Smooth muscle cell (in vitro differentiated cells): ENCODE results near the gene ABCC12. TPM values are rescaled to one million over a fixed set of nuclear protein-coding genes. Genes with fewer than 3 reads are reported as not detected.
A peak's percentile ranks its signal among the peaks of the same experiment; 100 is the strongest.

ENCODE experiments used
- DNase-seq: peaks from one replicate; lab custom pipeline; 2025; ENCODE audit not compliant: unreplicated experiment; lab: John Stamatoyannopoulos, UW
- H2AFZ ChIP-seq: fragments of 200-600 bp; sonication (generic); 2 replicates; pipeline ENCODE4 v1.6.0; 2016; ENCODE audit warnings: antibody characterized with exemption, low read depth, mild to moderate bottlenecking
- H3F3A ChIP-seq: fragments of 200-600 bp; sonication (generic); 2 replicates; pipeline ENCODE4 v1.6.0; 2017; ENCODE audit warnings: antibody characterized with exemption, low read depth
- H3K27ac ChIP-seq: fragments of 200-600 bp; sonication (generic); 2 replicates; pipeline ENCODE4 v1.5.1; 2016; ENCODE audit warnings: low read depth, mild to moderate bottlenecking
- H3K27me3 ChIP-seq: fragments of 200-600 bp; sonication (generic); 2 replicates; pipeline ENCODE4 v1.6.1; 2016; ENCODE audit warnings: low read depth, mild to moderate bottlenecking
- H3K36me3 ChIP-seq: fragments of 200-600 bp; sonication (generic); 2 replicates; pipeline ENCODE4 v1.5.1; 2016; ENCODE audit warnings: low read depth
- H3K4me1 ChIP-seq: fragments of 200-600 bp; sonication (generic); 2 replicates; pipeline ENCODE4 v1.5.1; 2016; ENCODE audit warnings: low read depth
- H3K4me2 ChIP-seq: fragments of 200-600 bp; sonication (generic); 2 replicates; pipeline ENCODE4 v1.6.0; 2016; ENCODE audit warnings: mild to moderate bottlenecking
- H3K4me3 ChIP-seq: fragments of 200-600 bp; sonication (generic); 2 replicates; pipeline ENCODE4 v1.5.1; 2016; ENCODE audit warnings: mild to moderate bottlenecking
- H3K79me2 ChIP-seq: fragments of 200-600 bp; sonication (generic); 2 replicates; pipeline ENCODE4 v1.6.0; 2016; ENCODE audit warnings: low read depth, mild to moderate bottlenecking
- H3K9ac ChIP-seq: fragments of 200-600 bp; sonication (generic); 2 replicates; pipeline ENCODE4 v1.6.0; 2016; ENCODE audit warnings: low read depth
- H3K9me3 ChIP-seq: fragments of 200-600 bp; sonication (generic); replicated peaks from 2 replicates; pipeline ENCODE4 v1.5.1; 2016; ENCODE audit warnings: low read depth
- H4K20me1 ChIP-seq: fragments of 200-600 bp; sonication (generic); 2 replicates; pipeline ENCODE4 v1.6.0; 2016; ENCODE audit warnings: low read depth
- WGBS: methylation state at CpG from one replicate; pipeline ENCODE4 v1.1.7; 2016; ENCODE audit warnings: low lambda C conversion rate; 5-methylcytosine and 5-hydroxymethylcytosine counted together
- polyA plus RNA-seq: library from polyadenylated mRNA; unstranded; fragments of >200 nt; fragmentation: Nextera tagmentation; extraction: Ambion mirVana; gene quantifications from 2 replicates; pipeline ENCODE4 v1.2.1, GENCODE V29; 2016
- total RNA-seq: library from RNA; depleted of rRNA; stranded (reverse); fragments of >200 nt; gene quantifications from 2 replicates; pipeline ENCODE4 v1.2.3, GENCODE V29; 2014
- TF ChIP-seq, protein P1 (sequence below): fragments of 200-600 bp; sonication (generic); IDR thresholded peaks from 2 replicates; pipeline ENCODE4 v1.5.1; 2017; ENCODE audit warnings: borderline replicate concordance, mild to moderate bottlenecking, antibody characterized with exemption; ENCODE audit not compliant: insufficient read depth, poor library complexity, severe bottlenecking

The ABCC12 gene
- total and polyA plus RNA-seq, 2 experiments from 2014 or later, result not detected

- TF ChIP-seq, protein P1, sequence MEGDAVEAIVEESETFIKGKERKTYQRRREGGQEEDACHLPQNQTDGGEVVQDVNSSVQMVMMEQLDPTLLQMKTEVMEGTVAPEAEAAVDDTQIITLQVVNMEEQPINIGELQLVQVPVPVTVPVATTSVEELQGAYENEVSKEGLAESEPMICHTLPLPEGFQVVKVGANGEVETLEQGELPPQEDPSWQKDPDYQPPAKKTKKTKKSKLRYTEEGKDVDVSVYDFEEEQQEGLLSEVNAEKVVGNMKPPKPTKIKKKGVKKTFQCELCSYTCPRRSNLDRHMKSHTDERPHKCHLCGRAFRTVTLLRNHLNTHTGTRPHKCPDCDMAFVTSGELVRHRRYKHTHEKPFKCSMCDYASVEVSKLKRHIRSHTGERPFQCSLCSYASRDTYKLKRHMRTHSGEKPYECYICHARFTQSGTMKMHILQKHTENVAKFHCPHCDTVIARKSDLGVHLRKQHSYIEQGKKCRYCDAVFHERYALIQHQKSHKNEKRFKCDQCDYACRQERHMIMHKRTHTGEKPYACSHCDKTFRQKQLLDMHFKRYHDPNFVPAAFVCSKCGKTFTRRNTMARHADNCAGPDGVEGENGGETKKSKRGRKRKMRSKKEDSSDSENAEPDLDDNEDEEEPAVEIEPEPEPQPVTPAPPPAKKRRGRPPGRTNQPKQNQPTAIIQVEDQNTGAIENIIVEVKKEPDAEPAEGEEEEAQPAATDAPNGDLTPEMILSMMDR, result peak; percentile 82
- H3K79me2 ChIP-seq, result no peaks in the 10 kb centered on the region
- no peaks in the 10 kb centered on the region for H4K20me1 ChIP-seq
- no peaks in the 10 kb centered on the region for H3K4me1 ChIP-seq
- no peak overlapping the region for H3K9ac ChIP-seq
- 72% methylated on average over 22 of the region's 22 CpGs for WGBS
- no peak overlapping the region for H3K4me2 ChIP-seq
- H3K9me3 ChIP-seq, result no peaks in the 10 kb centered on the region
- no peak overlapping the region for H3K4me3 ChIP-seq
- no peak overlapping the region for H3K27ac ChIP-seq
- no peaks in the 10 kb centered on the region for H3K27me3 ChIP-seq
- no peak for DNase-seq
- H2AFZ ChIP-seq, result no peak overlapping the region
- peaks cover 1% of the 10 kb centered on the region for H3F3A ChIP-seq
- H3K36me3 ChIP-seq, result no peaks in the 10 kb centered on the region
Observed at GRCh38 chr16:48117217-48118105, 38.3 kb downstream of the ABCC12 start.

DNA sequence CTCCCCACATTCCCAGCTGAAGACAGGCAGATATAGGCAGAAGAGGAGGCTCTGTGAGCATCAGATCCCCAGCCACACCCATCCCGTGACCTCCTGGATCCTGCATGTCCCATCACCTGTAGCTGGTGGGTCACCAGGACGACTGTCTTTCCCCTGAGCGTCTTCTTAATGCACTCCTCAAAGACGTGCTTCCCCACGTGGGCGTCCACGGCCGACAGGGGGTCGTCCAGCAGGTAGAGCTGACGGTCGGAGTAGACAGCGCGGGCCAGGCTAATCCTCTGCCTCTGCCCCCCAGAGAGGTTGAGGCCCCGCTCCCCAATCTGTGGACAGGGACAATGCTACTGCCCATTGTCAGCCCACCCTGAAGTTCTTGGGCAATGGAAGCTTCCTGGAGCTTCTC lies 40.5 kb downstream of the ABCC12 start:
- H3K27ac ChIP-seq, result no peak overlapping the region
- H3K27me3 ChIP-seq, result no peaks in the 10 kb centered on the region
- H3K4me1 ChIP-seq, result no peaks in the 10 kb centered on the region
- DNase-seq, result no peak
- H3K4me2 ChIP-seq, result no peak overlapping the region
- no peaks in the 10 kb centered on the region for H3K79me2 ChIP-seq
- H3K4me3 ChIP-seq, result no peak overlapping the region
- no peak overlapping the region for H3K9ac ChIP-seq
- TF ChIP-seq, protein P1, result no peak
- H3K36me3 ChIP-seq, result no peaks in the 10 kb centered on the region
- no peaks in the 10 kb centered on the region for H3F3A ChIP-seq
- WGBS, result 94% methylated on average over 14 of the region's 14 CpGs
- H4K20me1 ChIP-seq, result no peaks in the 10 kb centered on the region
- no peaks in the 10 kb centered on the region for H3K9me3 ChIP-seq
- no peak overlapping the region for H2AFZ ChIP-seq

DNA sequence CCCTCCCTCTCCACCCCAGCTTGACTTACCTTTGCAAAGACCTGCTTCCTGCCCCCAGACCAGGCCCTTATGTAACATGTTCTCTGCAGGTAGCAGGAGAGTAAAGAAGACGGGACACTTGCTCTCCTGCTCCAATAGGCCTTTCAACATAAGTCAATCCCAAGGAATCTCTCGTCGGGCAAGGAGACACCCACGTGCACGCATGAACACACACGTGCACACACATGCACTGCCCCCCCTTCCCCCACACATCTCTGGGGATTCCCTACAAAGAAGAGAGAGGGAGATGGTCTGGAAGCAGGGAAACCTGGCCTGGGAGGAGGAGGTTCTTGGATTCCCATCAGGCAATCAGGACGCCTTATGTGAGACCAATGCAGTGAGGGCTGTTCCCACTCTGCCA lies 41.4 kb downstream of the ABCC12 start:
- no peaks in the 10 kb centered on the region for H3K27me3 ChIP-seq
- H3K27ac ChIP-seq, result no peak overlapping the region
- H3K9me3 ChIP-seq, result no peaks in the 10 kb centered on the region
- H3K36me3 ChIP-seq, result no peaks in the 10 kb centered on the region
- H4K20me1 ChIP-seq, result no peaks in the 10 kb centered on the region
- no peak overlapping the region for H2AFZ ChIP-seq
- H3K4me3 ChIP-seq, result no peak overlapping the region
- WGBS, result 94% methylated on average over 7 of the region's 7 CpGs
- H3K4me1 ChIP-seq, result peaks cover 6% of the 10 kb centered on the region
- H3K4me2 ChIP-seq, result no peak overlapping the region
- TF ChIP-seq, protein P1, result no peak
- no peak overlapping the region for H3K9ac ChIP-seq
- no peaks in the 10 kb centered on the region for H3F3A ChIP-seq
- H3K79me2 ChIP-seq, result no peaks in the 10 kb centered on the region
- DNase-seq, result no peak

GRCh38 chr16:48113471-48113870 lies 42.3 kb downstream of the ABCC12 start:
- H3K4me1 ChIP-seq, result peaks cover 6% of the 10 kb centered on the region
- DNase-seq, result no peak
- TF ChIP-seq, protein P1, result no peak
- H4K20me1 ChIP-seq, result no peaks in the 10 kb centered on the region
- H3K27ac ChIP-seq, result no peak overlapping the region
- no peaks in the 10 kb centered on the region for H3K79me2 ChIP-seq
- H3K36me3 ChIP-seq, result no peaks in the 10 kb centered on the region
- H2AFZ ChIP-seq, result no peak overlapping the region
- no peaks in the 10 kb centered on the region for H3K9me3 ChIP-seq
- H3K4me2 ChIP-seq, result no peak overlapping the region
- no peak overlapping the region for H3K4me3 ChIP-seq
- H3K9ac ChIP-seq, result no peak overlapping the region
- WGBS, result 86% methylated on average over 7 of the region's 7 CpGs
- no peaks in the 10 kb centered on the region for H3K27me3 ChIP-seq
- no peaks in the 10 kb centered on the region for H3F3A ChIP-seq
